GM12878 (cell line): ENCODE measurements around the gene NCKAP5.
"Not testable (repeated sequence)": the region's sequence is repeated elsewhere in the genome, so short reads cannot be mapped to it uniquely, and the experiment has no call there.

Experiments used
- POLR2AphosphoS5 ChIP-seq: IDR thresholded peaks from 2 replicates; pipeline ENCODE4 v1.6.1; 2011; ENCODE audit warnings: mild to moderate bottlenecking, low read length, inconsistent platforms
- TF ChIP-seq, protein P1 (sequence below), 3 experiments: IDR thresholded peaks in 2 of 3; conservative IDR thresholded peaks in 1 of 3; 2 replicates each; pipeline ENCODE4 v1.5.1; 2011; ENCODE audit warnings: low read depth in 3 of 3, low read length in 3 of 3, mild to moderate bottlenecking in 3 of 3, control low read depth in 2 of 3, moderate library complexity in 2 of 3, inconsistent platforms in 1 of 3, mixed read lengths in 1 of 3; ENCODE audit not compliant: control insufficient read depth in 2 of 3, insufficient read depth in 1 of 3; ENCODE audit errors: extremely low read depth in 1 of 3

DNA sequence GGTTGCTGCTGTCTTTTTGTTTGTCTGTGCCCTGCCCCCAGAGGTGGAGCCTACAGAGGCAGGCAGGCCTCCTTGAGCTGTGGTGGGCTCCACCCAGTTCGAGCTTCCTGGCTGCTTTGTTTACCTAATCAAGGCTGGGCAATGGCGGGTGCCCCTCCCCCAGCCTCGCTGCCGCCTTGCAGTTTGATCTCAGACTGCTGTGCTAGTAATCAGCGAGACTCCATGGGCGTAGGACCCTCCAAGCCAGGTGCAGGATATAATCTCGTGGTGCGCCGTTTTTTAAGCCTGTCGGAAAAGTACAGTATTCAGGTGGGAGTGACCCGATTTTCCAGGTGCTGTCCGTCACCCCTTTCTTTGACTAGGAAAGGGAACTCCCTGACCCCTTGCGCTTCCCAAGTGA is 97.8 kb downstream of the NCKAP5 start:
- TF ChIP-seq, protein P1, sequence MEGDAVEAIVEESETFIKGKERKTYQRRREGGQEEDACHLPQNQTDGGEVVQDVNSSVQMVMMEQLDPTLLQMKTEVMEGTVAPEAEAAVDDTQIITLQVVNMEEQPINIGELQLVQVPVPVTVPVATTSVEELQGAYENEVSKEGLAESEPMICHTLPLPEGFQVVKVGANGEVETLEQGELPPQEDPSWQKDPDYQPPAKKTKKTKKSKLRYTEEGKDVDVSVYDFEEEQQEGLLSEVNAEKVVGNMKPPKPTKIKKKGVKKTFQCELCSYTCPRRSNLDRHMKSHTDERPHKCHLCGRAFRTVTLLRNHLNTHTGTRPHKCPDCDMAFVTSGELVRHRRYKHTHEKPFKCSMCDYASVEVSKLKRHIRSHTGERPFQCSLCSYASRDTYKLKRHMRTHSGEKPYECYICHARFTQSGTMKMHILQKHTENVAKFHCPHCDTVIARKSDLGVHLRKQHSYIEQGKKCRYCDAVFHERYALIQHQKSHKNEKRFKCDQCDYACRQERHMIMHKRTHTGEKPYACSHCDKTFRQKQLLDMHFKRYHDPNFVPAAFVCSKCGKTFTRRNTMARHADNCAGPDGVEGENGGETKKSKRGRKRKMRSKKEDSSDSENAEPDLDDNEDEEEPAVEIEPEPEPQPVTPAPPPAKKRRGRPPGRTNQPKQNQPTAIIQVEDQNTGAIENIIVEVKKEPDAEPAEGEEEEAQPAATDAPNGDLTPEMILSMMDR (IDR thresholded peaks at IDR 0.05 in 2 of 3, conservative IDR thresholded peaks at IDR 0.05 in 1 of 3; ENCODE audit: control insufficient read depth in 2 of 3, extremely low read depth in 1 of 3, insufficient read depth in 1 of 3, low read depth in 3 of 3, low read length in 3 of 3), result not testable (repeated sequence)
- not testable (repeated sequence) for TF ChIP-seq POLR2AphosphoS5
